ENCODE data around the gene SPTBN2. TPM values are rescaled to one million over a fixed set of nuclear protein-coding genes. Genes with fewer than 3 reads are reported as not detected.
A peak's percentile ranks its signal among the peaks of the same experiment; 100 is the strongest.

The SPTBN2 gene
- total RNA-seq, 2 donors from 2014 or later = 1.2 to 5.6 TPM

- H3K36me3 ChIP-seq = no peaks in the 10 kb centered on the region
- peak; percentile 69 for ATAC-seq (ENCODE audit: insufficient number of reproducible peaks, low FRiP score, low read depth)
- no peaks in the 10 kb centered on the region for H3K27me3 ChIP-seq (replicated peaks; ENCODE audit: insufficient read depth)
- peak; percentile 76 for DNase-seq (ENCODE audit: low spot score)
- H3K4me3 ChIP-seq = no peak overlapping the region
- peak; percentile 91 for TF ChIP-seq CTCF (IDR thresholded peaks at IDR 0.05)
- H3K27ac ChIP-seq = no peak overlapping the region
- no peaks in the 10 kb centered on the region for H3K4me1 ChIP-seq (ENCODE audit: control insufficient read depth in 1 of 2, low read depth in 2 of 2)
- H3K9me3 ChIP-seq = peaks cover 2% of the 10 kb centered on the region
These were observed 34.2 kb downstream of the SPTBN2 start for GRCh38 chr11:66694732-66695207.

- ATAC-seq (ENCODE audit: insufficient number of reproducible peaks, low FRiP score, low read depth) = no peak
- no peaks in the 10 kb centered on the region for H3K27me3 ChIP-seq (replicated peaks; ENCODE audit: insufficient read depth)
- DNase-seq (ENCODE audit: low spot score) = no peak
- no peak for TF ChIP-seq CTCF (IDR thresholded peaks at IDR 0.05)
- no peaks in the 10 kb centered on the region for H3K9me3 ChIP-seq
- no peak overlapping the region for H3K4me3 ChIP-seq
- H3K27ac ChIP-seq = no peak overlapping the region
- H3K36me3 ChIP-seq = no peaks in the 10 kb centered on the region
- no peaks in the 10 kb centered on the region for H3K4me1 ChIP-seq (ENCODE audit: control insufficient read depth in 1 of 2, low read depth in 2 of 2)
These were observed 35.0 kb downstream of the SPTBN2 start for GRCh38 chr11:66694056-66694410.

- Histone ChIP-seq H3K36me3 (no peaks in the 10 kb centered on the region), H3K9me3 (no peaks in the 10 kb centered on the region), H3K4me3 (no peak overlapping the region), H3K4me1 (ENCODE audit: control insufficient read depth in 1 of 2, low read depth in 2 of 2) (no peaks in the 10 kb centered on the region), H3K27ac (no peak overlapping the region), H3K27me3 (replicated peaks; ENCODE audit: insufficient read depth) (no peaks in the 10 kb centered on the region)
- TF ChIP-seq CTCF (IDR thresholded peaks at IDR 0.05) = no peak
- no peak for DNase-seq (ENCODE audit: low spot score)
- no peak for ATAC-seq (ENCODE audit: insufficient number of reproducible peaks, low FRiP score, low read depth)
These were observed 35.5 kb downstream of the SPTBN2 start for GRCh38 chr11:66693356-66694055.

GRCh38 chr11:66692871-66693331, 36.1 kb downstream of the SPTBN2 start:
- DNase-seq (ENCODE audit: low spot score) (no peak), ATAC-seq (ENCODE audit: insufficient number of reproducible peaks, low FRiP score, low read depth) (no peak)
- H3K9me3 ChIP-seq = no peaks in the 10 kb centered on the region
- H3K27me3 ChIP-seq (replicated peaks; ENCODE audit: insufficient read depth) = no peaks in the 10 kb centered on the region
- no peak overlapping the region for H3K27ac ChIP-seq
- no peak overlapping the region for H3K4me3 ChIP-seq
- TF ChIP-seq CTCF (IDR thresholded peaks at IDR 0.05) = no peak
- no peaks in the 10 kb centered on the region for H3K4me1 ChIP-seq (ENCODE audit: control insufficient read depth in 1 of 2, low read depth in 2 of 2)
- no peaks in the 10 kb centered on the region for H3K36me3 ChIP-seq

- ATAC-seq (ENCODE audit: insufficient number of reproducible peaks, low FRiP score, low read depth) (no peak), DNase-seq (ENCODE audit: low spot score) (no peak)
- H3K27me3 ChIP-seq (replicated peaks; ENCODE audit: insufficient read depth) = no peaks in the 10 kb centered on the region
- TF ChIP-seq CTCF (IDR thresholded peaks at IDR 0.05) = no peak
- H3K36me3 ChIP-seq = no peaks in the 10 kb centered on the region
- no peaks in the 10 kb centered on the region for H3K4me1 ChIP-seq (ENCODE audit: control insufficient read depth in 1 of 2, low read depth in 2 of 2)
- no peaks in the 10 kb centered on the region for H3K9me3 ChIP-seq
- H3K4me3 ChIP-seq = no peak overlapping the region
- no peak overlapping the region for H3K27ac ChIP-seq
These were observed 36.6 kb downstream of the SPTBN2 start for GRCh38 chr11:66692446-66692845.
